Stomach smooth muscle (tissue), 2 donors: ENCODE measurements around the gene AQP9.

Experiments used
- H3K27ac ChIP-seq: one replicate; pipeline ENCODE4 v1.7.0; 2013; ENCODE audit warnings: mild to moderate bottlenecking, low read length, inconsistent platforms
- H3K27me3 ChIP-seq, 2 donors: one replicate each; pipeline ENCODE4 v1.7.0; 2013; ENCODE audit warnings: low read length in 2 of 2; ENCODE audit not compliant: insufficient read depth in 2 of 2, control insufficient read depth in 1 of 2
- H3K36me3 ChIP-seq, 2 donors: one replicate each; pipeline ENCODE4 v1.7.0; 2013; ENCODE audit warnings: low read length in 2 of 2; ENCODE audit not compliant: control insufficient read depth in 2 of 2, insufficient read depth in 2 of 2
- H3K4me1 ChIP-seq: one replicate; pipeline ENCODE4 v1.7.0; 2013; ENCODE audit warnings: low read length; ENCODE audit not compliant: control insufficient read depth, insufficient read depth
- H3K4me3 ChIP-seq, 2 donors: one replicate each; pipeline ENCODE4 v1.7.0; 2013; ENCODE audit warnings: low read length in 2 of 2
- H3K9ac ChIP-seq, 2 donors: one replicate each; pipeline ENCODE4 v1.7.0; 2013; ENCODE audit warnings: low read length in 2 of 2, mild to moderate bottlenecking in 1 of 2
- H3K9me3 ChIP-seq, 2 donors: one replicate each; pipeline ENCODE4 v1.7.0; 2013; ENCODE audit warnings: low read length in 2 of 2; ENCODE audit not compliant: control insufficient read depth in 2 of 2
- donor health status: healthy.
- donor health status: Pancreatic carcinoma.

The AQP9 gene

GRCh38 chr15:58115692-58116091 lies 22.5 kb upstream of the AQP9 start:
- Histone ChIP-seq H3K27ac (no peak overlapping the region), H3K9me3 (no peaks in the 10 kb centered on the region), H3K4me3 (no peak overlapping the region), H3K4me1 (no peaks in the 10 kb centered on the region), H3K27me3 (peaks cover 0 to 2% of the 10 kb centered on the region in 2 donors), H3K9ac (no peak overlapping the region), H3K36me3 (no peaks in the 10 kb centered on the region)

DNA sequence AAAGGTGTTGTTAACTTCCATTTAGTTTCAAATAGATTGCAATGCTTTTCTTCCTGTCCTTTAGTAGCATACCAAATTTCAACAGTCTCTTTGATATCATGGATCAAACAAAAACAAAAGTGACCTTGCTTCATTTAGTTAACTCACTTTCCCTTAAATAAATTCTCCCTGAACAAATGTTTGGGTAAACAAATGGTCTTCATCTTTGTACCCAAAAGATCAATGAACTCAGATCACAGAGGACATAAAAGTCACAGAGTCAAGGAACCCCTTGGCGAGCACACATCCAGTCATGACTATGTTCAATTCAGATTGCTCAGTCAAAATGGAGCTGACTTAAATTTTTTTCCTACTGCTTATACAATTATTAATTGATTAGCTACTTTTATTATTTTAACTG lies 20.6 kb upstream of the AQP9 start:
- Histone ChIP-seq H3K36me3 (no peaks in the 10 kb centered on the region), H3K27ac (no peak overlapping the region)

GRCh38 chr15:58118272-58118671 lies 19.9 kb upstream of the AQP9 start:
- H3K27ac ChIP-seq: no peak overlapping the region
- peaks cover 0 to 2% of the 10 kb centered on the region in 2 donors for H3K27me3 ChIP-seq
- no peaks in the 10 kb centered on the region for H3K4me1 ChIP-seq

More for the DNA sequence above, 20.6 kb upstream of the AQP9 start:
- H3K4me3 ChIP-seq: no peak overlapping the region
- no peaks in the 10 kb centered on the region for H3K9me3 ChIP-seq
- no peaks in the 10 kb centered on the region for H3K4me1 ChIP-seq
- no peak overlapping the region for H3K9ac ChIP-seq
- H3K27me3 ChIP-seq: peaks cover 0 to 2% of the 10 kb centered on the region in 2 donors

DNA sequence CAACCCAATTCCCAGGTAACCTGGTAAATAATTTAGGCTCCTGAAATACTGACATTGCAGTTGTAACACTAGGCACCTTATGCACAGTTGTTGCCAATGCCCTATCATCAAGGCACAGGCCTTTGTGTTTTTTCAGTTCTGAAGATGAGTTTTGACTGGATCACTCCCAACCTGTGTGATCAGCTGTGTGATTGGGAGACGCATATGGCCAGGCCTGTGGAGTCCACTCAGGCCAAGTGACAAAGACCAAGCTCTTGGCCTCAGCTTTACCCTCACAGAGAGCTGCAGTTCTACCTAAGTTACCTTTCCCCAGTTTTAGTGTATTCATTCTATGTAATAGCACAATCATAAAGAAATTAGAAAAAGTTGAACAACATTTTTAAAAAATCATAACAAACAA lies 19.2 kb upstream of the AQP9 start:
- no peaks in the 10 kb centered on the region for H3K9me3 ChIP-seq
- H3K36me3 ChIP-seq: no peaks in the 10 kb centered on the region
- H3K27ac ChIP-seq: no peak overlapping the region
- H3K4me3 ChIP-seq: no peak overlapping the region
- no peaks in the 10 kb centered on the region for H3K4me1 ChIP-seq
- no peak overlapping the region for H3K9ac ChIP-seq
- peaks cover 0 to 2% of the 10 kb centered on the region in 2 donors for H3K27me3 ChIP-seq

More at GRCh38 chr15:58118272-58118671, 19.9 kb upstream of the AQP9 start:
- Histone ChIP-seq H3K4me3 (no peak overlapping the region), H3K36me3 (no peaks in the 10 kb centered on the region), H3K9ac (no peak overlapping the region), H3K9me3 (no peaks in the 10 kb centered on the region)

DNA sequence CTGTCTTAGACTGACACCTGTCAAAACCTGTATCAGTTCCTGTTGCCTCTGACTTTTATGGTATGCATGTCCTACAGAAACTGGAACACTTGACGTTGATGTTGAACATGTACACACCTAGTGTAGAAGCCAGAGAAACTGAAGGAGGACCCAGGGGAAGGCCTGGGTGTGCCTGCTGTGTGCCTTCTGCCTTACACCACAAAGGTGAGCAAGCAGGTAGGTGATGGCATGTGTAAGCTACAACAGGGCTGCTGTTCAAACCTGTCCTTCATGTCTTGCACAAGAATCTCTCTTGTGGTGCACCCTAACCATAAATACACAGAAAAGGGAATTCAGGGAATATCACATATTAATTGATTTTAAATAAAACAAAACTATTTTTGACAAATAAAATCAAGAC lies 13.6 kb upstream of the AQP9 start:
- peaks cover 0 to 2% of the 10 kb centered on the region in 2 donors for H3K27me3 ChIP-seq
- H3K27ac ChIP-seq: no peak overlapping the region
- H3K9me3 ChIP-seq: no peaks in the 10 kb centered on the region
- no peaks in the 10 kb centered on the region for H3K36me3 ChIP-seq
- H3K9ac ChIP-seq: no peak overlapping the region
- H3K4me3 ChIP-seq: no peak overlapping the region
- no peaks in the 10 kb centered on the region for H3K4me1 ChIP-seq

- Histone ChIP-seq H3K9me3 (no peaks in the 10 kb centered on the region), H3K27me3 (peaks cover 0 to 2% of the 10 kb centered on the region in 2 donors), H3K27ac (no peak overlapping the region), H3K4me3 (no peak overlapping the region), H3K36me3 (no peaks in the 10 kb centered on the region), H3K4me1 (no peaks in the 10 kb centered on the region), H3K9ac (no peak overlapping the region)
Observed at GRCh38 chr15:58125333-58125732, 12.8 kb upstream of the AQP9 start.

DNA sequence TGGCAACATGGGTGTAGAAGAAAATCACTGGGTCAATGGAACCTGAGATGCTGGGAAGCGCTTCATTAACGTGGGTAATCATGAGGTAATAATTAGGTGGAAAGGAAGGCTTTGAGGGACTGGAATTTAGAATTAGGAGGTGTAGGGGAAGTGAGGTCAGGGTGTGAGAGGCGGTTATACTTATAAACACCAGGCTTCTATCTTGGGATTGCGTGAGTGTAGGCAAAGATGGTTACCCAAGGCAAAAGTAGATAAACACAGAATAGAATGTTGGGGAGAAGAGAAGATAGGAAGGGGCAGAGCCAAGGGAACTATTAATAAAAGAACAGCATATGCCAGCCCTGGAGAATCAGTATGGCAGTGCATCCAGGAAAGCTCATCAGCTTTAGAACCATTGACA lies 3.3 kb upstream of the AQP9 start:
- no peak overlapping the region for H3K9ac ChIP-seq
- H3K27ac ChIP-seq: no peak overlapping the region
- no peaks in the 10 kb centered on the region for H3K27me3 ChIP-seq
- H3K9me3 ChIP-seq: no peaks in the 10 kb centered on the region
- no peaks in the 10 kb centered on the region for H3K36me3 ChIP-seq
- no peak overlapping the region for H3K4me3 ChIP-seq
- no peaks in the 10 kb centered on the region for H3K4me1 ChIP-seq

GRCh38 chr15:58135511-58136174 lies 2.5 kb upstream of the AQP9 start:
- Histone ChIP-seq H3K36me3 (no peaks in the 10 kb centered on the region), H3K4me3 (no peak overlapping the region), H3K27me3 (no peaks in the 10 kb centered on the region), H3K4me1 (no peaks in the 10 kb centered on the region), H3K9ac (no peak overlapping the region), H3K27ac (no peak overlapping the region), H3K9me3 (no peaks in the 10 kb centered on the region)

- no peaks in the 10 kb centered on the region for H3K36me3 ChIP-seq
Observed at GRCh38 chr15:58136731-58137130, 1.4 kb upstream of the AQP9 start.

GRCh38 chr15:58137686-58138085 lies 495 bp upstream of the AQP9 start:
- Histone ChIP-seq H3K36me3 (no peaks in the 10 kb centered on the region), H3K27me3 (no peaks in the 10 kb centered on the region), H3K9me3 (no peaks in the 10 kb centered on the region), H3K4me3 (no peak overlapping the region), H3K9ac (no peak overlapping the region), H3K4me1 (no peaks in the 10 kb centered on the region), H3K27ac (no peak overlapping the region)

More at GRCh38 chr15:58136731-58137130, 1.4 kb upstream of the AQP9 start:
- Histone ChIP-seq H3K4me1 (no peaks in the 10 kb centered on the region), H3K27me3 (no peaks in the 10 kb centered on the region), H3K9me3 (no peaks in the 10 kb centered on the region), H3K27ac (no peak overlapping the region), H3K9ac (no peak overlapping the region), H3K4me3 (no peak overlapping the region)

DNA sequence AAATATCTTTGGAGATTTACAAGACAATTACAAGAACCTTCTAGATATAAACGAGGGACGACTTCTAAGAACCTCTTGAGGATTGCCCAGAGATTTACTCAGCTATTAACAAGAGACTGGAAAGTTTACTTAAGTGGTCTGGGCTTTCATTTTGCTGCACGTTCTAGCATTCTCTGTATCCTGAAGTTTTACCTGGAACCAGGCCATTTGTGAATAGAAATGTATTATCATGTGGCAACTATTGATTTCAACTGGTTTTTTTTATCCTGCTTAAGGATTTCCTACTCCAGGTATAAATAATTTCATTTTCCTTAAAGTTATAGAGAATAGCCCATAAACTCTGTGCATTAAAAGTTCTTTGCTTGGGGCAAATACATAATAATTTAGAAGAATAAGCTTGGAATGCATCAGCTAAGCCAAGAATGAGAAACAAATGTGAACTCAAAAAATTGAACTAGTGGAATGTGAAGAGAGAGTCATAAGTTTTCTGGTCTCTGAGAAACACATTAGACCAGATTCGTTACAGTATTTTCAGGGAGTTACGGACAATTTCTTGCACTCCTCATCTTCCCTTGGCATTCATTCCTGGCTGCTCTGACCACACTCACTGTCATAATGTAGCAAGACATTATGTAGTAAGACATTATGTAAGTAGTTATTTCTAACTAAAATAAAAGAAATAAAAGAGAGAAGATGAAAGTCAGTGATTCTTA lies 1.3 kb downstream of the AQP9 start:
- Histone ChIP-seq H3K4me3 (no peak overlapping the region), H3K4me1 (no peaks in the 10 kb centered on the region), H3K36me3 (no peaks in the 10 kb centered on the region), H3K9me3 (no peaks in the 10 kb centered on the region), H3K27ac (no peak overlapping the region), H3K27me3 (no peaks in the 10 kb centered on the region), H3K9ac (no peak overlapping the region)
